Measurements from ENCODE around the gene UTP25. TPM values are rescaled to one million over a fixed set of nuclear protein-coding genes. Genes with fewer than 3 reads are reported as not detected.

Gene UTP25
- total and polyA plus RNA-seq, 2 experiments from 2014 or later: 3.6 to 8.9 TPM

DNA sequence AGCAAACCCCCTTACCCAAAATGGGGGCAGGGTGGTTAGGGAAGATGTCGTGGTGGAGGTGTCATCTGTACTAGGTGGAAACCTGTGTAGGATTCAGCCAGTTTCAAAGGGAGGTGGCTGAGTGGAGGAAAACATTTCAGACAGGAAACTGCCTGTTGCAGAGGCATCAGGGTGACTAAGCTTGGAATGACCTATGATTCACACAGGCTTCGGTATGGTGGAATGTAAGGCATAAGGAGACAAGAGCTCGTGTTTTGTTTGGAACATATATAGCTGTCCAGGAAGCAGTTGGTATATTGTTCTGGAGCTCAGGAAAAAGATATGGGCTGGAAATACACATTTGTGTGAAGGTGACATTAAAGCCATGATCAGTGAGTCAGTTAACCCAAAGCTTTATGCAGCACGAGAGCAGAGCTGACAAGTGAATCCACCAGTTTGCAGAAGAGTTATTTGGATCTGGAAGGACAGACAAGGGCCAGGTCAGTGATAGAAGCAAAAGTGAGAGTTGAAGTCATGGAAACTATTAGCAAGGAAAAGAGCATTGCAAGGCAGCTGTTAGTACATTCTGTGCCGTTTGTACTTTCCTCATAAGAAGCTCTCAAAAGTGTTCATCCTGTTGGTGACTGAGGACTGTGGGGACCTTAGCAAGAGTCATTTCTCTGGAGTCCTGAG lies 12.2 kb downstream of the UTP25 start:
- Histone ChIP-seq H3K4me1 (ENCODE audit: insufficient read depth) (no peaks in the 10 kb centered on the region), H3F3A (replicated peaks; ENCODE audit: low read depth) (no peaks in the 10 kb centered on the region), H3K27ac (ENCODE audit: low read depth) (no peak overlapping the region), H3K4me3 (no peak overlapping the region), H3K9me2 (ENCODE audit: insufficient read depth) (no peaks in the 10 kb centered on the region), H3K79me2 (replicated peaks; ENCODE audit: insufficient read depth) (no peaks in the 10 kb centered on the region), H3K36me3 (ENCODE audit: insufficient read depth) (peaks cover 62% of the 10 kb centered on the region), H2AFZ (no peak overlapping the region), H4K20me1 (replicated peaks; ENCODE audit: insufficient read depth) (peaks cover 6% of the 10 kb centered on the region), H3K27me3 (ENCODE audit: insufficient read depth) (no peaks in the 10 kb centered on the region), H3K4me2 (no peak overlapping the region)
- no peak for DNase-seq (ENCODE audit: low spot score)
- H3K4me1 Mint-ChIP-seq: no peaks in the 10 kb centered on the region
- H3K36me3 Mint-ChIP-seq (ENCODE audit: low read depth): peaks cover 76% of the 10 kb centered on the region
- no peak for ATAC-seq
- no peaks in the 10 kb centered on the region for H3K27me3 Mint-ChIP-seq (ENCODE audit: insufficient read depth, low read depth, poor library complexity)
- no peak for TF ChIP-seq ZNF114 (CRISPR knock-in tag; IDR thresholded peaks at IDR 0.05)
- no peak for TF ChIP-seq EZH2phosphoT487 (IDR thresholded peaks at IDR 0.05; ENCODE audit: unreplicated experiment)
- TF ChIP-seq CREB1 (CRISPR knock-in tag; IDR thresholded peaks at IDR 0.05; ENCODE audit: low read depth): no peak
- no peak for TF ChIP-seq ZNF331 (CRISPR knock-in tag; IDR thresholded peaks at IDR 0.05; ENCODE audit: low read depth)
- TF ChIP-seq, protein P1, sequence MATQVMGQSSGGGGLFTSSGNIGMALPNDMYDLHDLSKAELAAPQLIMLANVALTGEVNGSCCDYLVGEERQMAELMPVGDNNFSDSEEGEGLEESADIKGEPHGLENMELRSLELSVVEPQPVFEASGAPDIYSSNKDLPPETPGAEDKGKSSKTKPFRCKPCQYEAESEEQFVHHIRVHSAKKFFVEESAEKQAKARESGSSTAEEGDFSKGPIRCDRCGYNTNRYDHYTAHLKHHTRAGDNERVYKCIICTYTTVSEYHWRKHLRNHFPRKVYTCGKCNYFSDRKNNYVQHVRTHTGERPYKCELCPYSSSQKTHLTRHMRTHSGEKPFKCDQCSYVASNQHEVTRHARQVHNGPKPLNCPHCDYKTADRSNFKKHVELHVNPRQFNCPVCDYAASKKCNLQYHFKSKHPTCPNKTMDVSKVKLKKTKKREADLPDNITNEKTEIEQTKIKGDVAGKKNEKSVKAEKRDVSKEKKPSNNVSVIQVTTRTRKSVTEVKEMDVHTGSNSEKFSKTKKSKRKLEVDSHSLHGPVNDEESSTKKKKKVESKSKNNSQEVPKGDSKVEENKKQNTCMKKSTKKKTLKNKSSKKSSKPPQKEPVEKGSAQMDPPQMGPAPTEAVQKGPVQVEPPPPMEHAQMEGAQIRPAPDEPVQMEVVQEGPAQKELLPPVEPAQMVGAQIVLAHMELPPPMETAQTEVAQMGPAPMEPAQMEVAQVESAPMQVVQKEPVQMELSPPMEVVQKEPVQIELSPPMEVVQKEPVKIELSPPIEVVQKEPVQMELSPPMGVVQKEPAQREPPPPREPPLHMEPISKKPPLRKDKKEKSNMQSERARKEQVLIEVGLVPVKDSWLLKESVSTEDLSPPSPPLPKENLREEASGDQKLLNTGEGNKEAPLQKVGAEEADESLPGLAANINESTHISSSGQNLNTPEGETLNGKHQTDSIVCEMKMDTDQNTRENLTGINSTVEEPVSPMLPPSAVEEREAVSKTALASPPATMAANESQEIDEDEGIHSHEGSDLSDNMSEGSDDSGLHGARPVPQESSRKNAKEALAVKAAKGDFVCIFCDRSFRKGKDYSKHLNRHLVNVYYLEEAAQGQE (IDR thresholded peaks at IDR 0.05; ENCODE audit: unreplicated experiment): no peak
- TF ChIP-seq, protein P2, sequence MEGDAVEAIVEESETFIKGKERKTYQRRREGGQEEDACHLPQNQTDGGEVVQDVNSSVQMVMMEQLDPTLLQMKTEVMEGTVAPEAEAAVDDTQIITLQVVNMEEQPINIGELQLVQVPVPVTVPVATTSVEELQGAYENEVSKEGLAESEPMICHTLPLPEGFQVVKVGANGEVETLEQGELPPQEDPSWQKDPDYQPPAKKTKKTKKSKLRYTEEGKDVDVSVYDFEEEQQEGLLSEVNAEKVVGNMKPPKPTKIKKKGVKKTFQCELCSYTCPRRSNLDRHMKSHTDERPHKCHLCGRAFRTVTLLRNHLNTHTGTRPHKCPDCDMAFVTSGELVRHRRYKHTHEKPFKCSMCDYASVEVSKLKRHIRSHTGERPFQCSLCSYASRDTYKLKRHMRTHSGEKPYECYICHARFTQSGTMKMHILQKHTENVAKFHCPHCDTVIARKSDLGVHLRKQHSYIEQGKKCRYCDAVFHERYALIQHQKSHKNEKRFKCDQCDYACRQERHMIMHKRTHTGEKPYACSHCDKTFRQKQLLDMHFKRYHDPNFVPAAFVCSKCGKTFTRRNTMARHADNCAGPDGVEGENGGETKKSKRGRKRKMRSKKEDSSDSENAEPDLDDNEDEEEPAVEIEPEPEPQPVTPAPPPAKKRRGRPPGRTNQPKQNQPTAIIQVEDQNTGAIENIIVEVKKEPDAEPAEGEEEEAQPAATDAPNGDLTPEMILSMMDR (conservative IDR thresholded peaks at IDR 0.05; ENCODE audit: low read depth in 2 of 2): no peak
- no peak for TF ChIP-seq JUNB (IDR thresholded peaks at IDR 0.05; ENCODE audit: unreplicated experiment)
- TF ChIP-seq, protein P3, sequence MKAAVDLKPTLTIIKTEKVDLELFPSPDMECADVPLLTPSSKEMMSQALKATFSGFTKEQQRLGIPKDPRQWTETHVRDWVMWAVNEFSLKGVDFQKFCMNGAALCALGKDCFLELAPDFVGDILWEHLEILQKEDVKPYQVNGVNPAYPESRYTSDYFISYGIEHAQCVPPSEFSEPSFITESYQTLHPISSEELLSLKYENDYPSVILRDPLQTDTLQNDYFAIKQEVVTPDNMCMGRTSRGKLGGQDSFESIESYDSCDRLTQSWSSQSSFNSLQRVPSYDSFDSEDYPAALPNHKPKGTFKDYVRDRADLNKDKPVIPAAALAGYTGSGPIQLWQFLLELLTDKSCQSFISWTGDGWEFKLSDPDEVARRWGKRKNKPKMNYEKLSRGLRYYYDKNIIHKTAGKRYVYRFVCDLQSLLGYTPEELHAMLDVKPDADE (IDR thresholded peaks at IDR 0.05): no peak
- TF ChIP-seq STAT1 (IDR thresholded peaks at IDR 0.05; ENCODE audit: unreplicated experiment): no peak
- TF ChIP-seq POLR2AphosphoS5 (IDR thresholded peaks at IDR 0.05; ENCODE audit: low read depth): no peak
- no peak for TF ChIP-seq EZH2 (IDR thresholded peaks at IDR 0.05; ENCODE audit: low read depth, unreplicated experiment)
- no peaks in the 10 kb centered on the region; the same call in 2 of the 3 replicates for H3K9me3 Mint-ChIP-seq
- no peak overlapping the region for H3K27ac Mint-ChIP-seq
- no peak overlapping the region for H3K4me3 Mint-ChIP-seq
